ENCODE results near the gene GGN. TPM values are rescaled to one million over a fixed set of nuclear protein-coding genes. Genes with fewer than 3 reads are reported as not detected.
"Not testable (repeated sequence)": the region's sequence is repeated elsewhere in the genome, so short reads cannot be mapped to it uniquely, and the experiment has no call there.

The GGN gene
- total RNA-seq, 1 donor from 2014 or later = 0.71 TPM

GRCh38 chr19:38346837-38347236 lies 41.0 kb downstream of the GGN start:
- Mint-ChIP-seq H3K4me1 (ENCODE audit: low read depth) (no peaks in the 10 kb centered on the region), H3K9me3 (no peaks in the 10 kb centered on the region), H3K36me3 (ENCODE audit: low read depth) (no peaks in the 10 kb centered on the region), H3K4me3 (ENCODE audit: low read depth) (no peak overlapping the region), H3K27ac (no peak overlapping the region), H3K27me3 (ENCODE audit: low read depth) (no peaks in the 10 kb centered on the region)
- no peak for DNase-seq (ENCODE audit: low spot score)
- intact Hi-C loops (cut with micrococcal nuclease) = no loop called here

GRCh38 chr19:38340927-38341326 lies 46.9 kb downstream of the GGN start:
- DNase-seq (ENCODE audit: low spot score) = no peak
- no peaks in the 10 kb centered on the region for H3K27me3 Mint-ChIP-seq (ENCODE audit: low read depth)
- H3K36me3 Mint-ChIP-seq (ENCODE audit: low read depth) = no peaks in the 10 kb centered on the region
- H3K4me3 Mint-ChIP-seq (ENCODE audit: low read depth) = no peak overlapping the region
- intact Hi-C loops (cut with micrococcal nuclease) = no loop called here
- peaks cover 7% of the 10 kb centered on the region for H3K4me1 Mint-ChIP-seq (ENCODE audit: low read depth)
- H3K27ac Mint-ChIP-seq = no peak overlapping the region
- H3K9me3 Mint-ChIP-seq = no peaks in the 10 kb centered on the region

GRCh38 chr19:38339011-38339410 lies 48.8 kb downstream of the GGN start:
- DNase-seq (ENCODE audit: low spot score); H3K27ac Mint-ChIP-seq; H3K27me3 Mint-ChIP-seq (ENCODE audit: low read depth); H3K36me3 Mint-ChIP-seq (ENCODE audit: low read depth); H3K4me1 Mint-ChIP-seq (ENCODE audit: low read depth); H3K9me3 Mint-ChIP-seq; H3K4me3 Mint-ChIP-seq (ENCODE audit: low read depth): not testable (repeated sequence)
- intact Hi-C loops (cut with micrococcal nuclease) = loop anchor here (5.0 kb wide), 1 partner anchor 82 kb away; the partner anchor contains the start of gene PPP1R14A

- Mint-ChIP-seq H3K27me3 (ENCODE audit: low read depth) (no peaks in the 10 kb centered on the region), H3K4me3 (ENCODE audit: low read depth) (peak overlapping the region; percentile 95), H3K27ac (peak overlapping the region; percentile 100), H3K9me3 (no peaks in the 10 kb centered on the region), H3K36me3 (ENCODE audit: low read depth) (no peaks in the 10 kb centered on the region), H3K4me1 (ENCODE audit: low read depth) (peaks cover 7% of the 10 kb centered on the region)
- DNase-seq (ENCODE audit: low spot score) = peak; percentile 24
- intact Hi-C loops (cut with micrococcal nuclease) = loop anchor here (2.0 to 5.0 kb wide), 2 partner anchors 80 to 431 kb away; partner anchors contain the start of genes PPP1R14A, SIPA1L3 and WDR87
Observed at GRCh38 chr19:38337360-38337653, 50.5 kb downstream of the GGN start.

- peaks cover 7% of the 10 kb centered on the region for H3K4me1 Mint-ChIP-seq (ENCODE audit: low read depth)
- intact Hi-C loops (cut with micrococcal nuclease) = loop anchor here (1.0 to 5.0 kb wide), 4 partner anchors 20 to 430 kb away; partner anchors contain the start of genes PPP1R14A, PSMD8, SIPA1L3 and WDR87
- peak; percentile 96 for DNase-seq (ENCODE audit: low spot score)
- no peaks in the 10 kb centered on the region for H3K9me3 Mint-ChIP-seq
- no peaks in the 10 kb centered on the region for H3K36me3 Mint-ChIP-seq (ENCODE audit: low read depth)
- H3K27ac Mint-ChIP-seq = peak overlapping the region; percentile 100
- peak overlapping the region; percentile 95 for H3K4me3 Mint-ChIP-seq (ENCODE audit: low read depth)
- H3K27me3 Mint-ChIP-seq (ENCODE audit: low read depth) = no peaks in the 10 kb centered on the region
Observed at GRCh38 chr19:38336638-38337359, 51.0 kb downstream of the GGN start.

GRCh38 chr19:38335949-38336637 lies 51.7 kb downstream of the GGN start:
- H3K36me3 Mint-ChIP-seq (ENCODE audit: low read depth) = no peaks in the 10 kb centered on the region
- peak overlapping the region; percentile 100 for H3K27ac Mint-ChIP-seq
- peak overlapping the region; percentile 95 for H3K4me3 Mint-ChIP-seq (ENCODE audit: low read depth)
- H3K4me1 Mint-ChIP-seq (ENCODE audit: low read depth) = peaks cover 7% of the 10 kb centered on the region
- no peaks in the 10 kb centered on the region for H3K27me3 Mint-ChIP-seq (ENCODE audit: low read depth)
- peak; percentile 95 for DNase-seq (ENCODE audit: low spot score)
- no peaks in the 10 kb centered on the region for H3K9me3 Mint-ChIP-seq
- intact Hi-C loops (cut with micrococcal nuclease) = loop anchor here (1.0 to 5.0 kb wide), 8 partner anchors 20 to 429 kb away; partner anchors contain the start of genes GGN, PPP1R14A, PSMD8 and SIPA1L3

Other genes with a start within 250 kb of the GGN start
- 3.2 and 3.4 TPM in 2 replicates for gene DPF1, start 163.8 kb downstream of the GGN start, total RNA-seq
- gene PPP1R14A, start 131.7 kb downstream of the GGN start, total RNA-seq = 98.7 and 98.9 TPM in 2 replicates
- 161 and 165 TPM in 2 replicates for gene SPINT2, start 123.5 kb downstream of the GGN start, total RNA-seq
- gene C19orf33, start 83.8 kb downstream of the GGN start, total RNA-seq = 2.0 TPM in 1 of 2 replicates, not detected in the other
- gene YIF1B, start 72.1 kb downstream of the GGN start, total RNA-seq = 106 and 114 TPM in 2 replicates
- gene KCNK6, start 68.2 kb downstream of the GGN start, total RNA-seq = 27.3 TPM in 2 replicates
- 4.7 and 4.8 TPM in 2 replicates for gene CATSPERG, start 52.2 kb downstream of the GGN start, total RNA-seq
- 286 and 299 TPM in 2 replicates for gene PSMD8, start 13.5 kb downstream of the GGN start, total RNA-seq
- gene SPRED3, start 663 bp upstream of the GGN start, total RNA-seq = 3.2 TPM in 2 replicates
- 32.7 and 34.5 TPM in 2 replicates for gene FAM98C, start 15.1 kb upstream of the GGN start, total RNA-seq
- 17.6 and 20.0 TPM in 2 replicates for gene RASGRP4, start 38.2 kb upstream of the GGN start, total RNA-seq
- gene RYR1, start 45.7 kb upstream of the GGN start, total RNA-seq = 8.0 and 8.7 TPM in 2 replicates
- gene MAP4K1, start 229.9 kb upstream of the GGN start, total RNA-seq = 181 and 187 TPM in 2 replicates
- gene EIF3K, start 231.2 kb upstream of the GGN start, total RNA-seq = 285 and 287 TPM in 2 replicates

All from activated T-helper 2 cell treated with anti-CD3 and anti-CD28 coated beads, Interferon-gamma antibody, Interleukin-2, Interleukin-4, amounts not matched to agents 10 μg/mL and 5 μg/mL and 100 μg/mL, durations not matched to agents 14 hours and 24 hours and 36 hours (primary cell).